Measurements from ENCODE around the gene FHOD3. TPM values are rescaled to one million over a fixed set of nuclear protein-coding genes. Genes with fewer than 3 reads are reported as not detected.

The FHOD3 gene
- total and polyA plus RNA-seq, 9 of the 15 experiments (the other 6 are each of a cell fraction or from before 2014, with no cell fraction given) = 0.11 TPM; not detected in 8

DNA sequence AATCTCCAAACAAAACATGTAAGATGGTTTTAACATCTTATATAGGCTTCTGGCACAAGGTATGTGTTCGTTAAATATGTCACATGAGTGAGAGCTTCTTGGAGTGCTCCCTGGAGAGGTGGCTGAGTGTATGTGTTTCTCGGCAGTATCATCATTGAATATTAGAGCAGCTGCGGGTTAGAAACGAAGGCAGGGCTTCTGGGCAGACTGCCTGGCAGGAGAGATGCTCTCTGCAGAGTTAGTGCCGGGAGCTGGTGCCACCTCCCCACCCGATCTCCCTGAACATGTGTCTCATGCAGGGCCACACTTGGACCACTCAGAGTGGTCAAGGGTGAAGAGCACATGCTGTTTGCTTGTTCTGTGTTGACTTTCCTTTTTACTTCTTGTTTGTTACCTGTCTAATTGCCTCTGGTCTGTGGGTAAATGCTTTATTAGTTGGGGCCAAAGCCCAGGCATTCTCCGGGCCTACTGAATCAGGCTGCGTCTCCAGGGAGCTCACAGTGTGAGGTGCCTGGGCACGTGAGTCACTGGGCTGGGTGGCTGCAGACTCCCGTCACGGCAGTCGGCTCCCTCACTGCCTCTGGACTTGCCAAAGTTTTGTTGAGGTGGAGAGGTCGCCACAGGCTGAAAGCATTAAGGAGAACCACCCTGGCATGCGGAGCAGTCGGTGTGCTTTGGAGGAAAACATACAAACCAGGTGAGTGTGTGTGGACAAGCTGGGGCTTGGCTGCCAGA is 246.6 kb downstream of the FHOD3 start (continued):
- TF ChIP-seq, protein P1, sequence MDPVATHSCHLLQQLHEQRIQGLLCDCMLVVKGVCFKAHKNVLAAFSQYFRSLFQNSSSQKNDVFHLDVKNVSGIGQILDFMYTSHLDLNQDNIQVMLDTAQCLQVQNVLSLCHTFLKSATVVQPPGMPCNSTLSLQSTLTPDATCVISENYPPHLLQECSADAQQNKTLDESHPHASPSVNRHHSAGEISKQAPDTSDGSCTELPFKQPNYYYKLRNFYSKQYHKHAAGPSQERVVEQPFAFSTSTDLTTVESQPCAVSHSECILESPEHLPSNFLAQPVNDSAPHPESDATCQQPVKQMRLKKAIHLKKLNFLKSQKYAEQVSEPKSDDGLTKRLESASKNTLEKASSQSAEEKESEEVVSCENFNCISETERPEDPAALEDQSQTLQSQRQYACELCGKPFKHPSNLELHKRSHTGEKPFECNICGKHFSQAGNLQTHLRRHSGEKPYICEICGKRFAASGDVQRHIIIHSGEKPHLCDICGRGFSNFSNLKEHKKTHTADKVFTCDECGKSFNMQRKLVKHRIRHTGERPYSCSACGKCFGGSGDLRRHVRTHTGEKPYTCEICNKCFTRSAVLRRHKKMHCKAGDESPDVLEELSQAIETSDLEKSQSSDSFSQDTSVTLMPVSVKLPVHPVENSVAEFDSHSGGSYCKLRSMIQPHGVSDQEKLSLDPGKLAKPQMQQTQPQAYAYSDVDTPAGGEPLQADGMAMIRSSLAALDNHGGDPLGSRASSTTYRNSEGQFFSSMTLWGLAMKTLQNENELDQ (CRISPR knock-in tag; IDR thresholded peaks at IDR 0.05; ENCODE audit: borderline replicate concordance) = no peak
- TF ChIP-seq, protein P2, sequence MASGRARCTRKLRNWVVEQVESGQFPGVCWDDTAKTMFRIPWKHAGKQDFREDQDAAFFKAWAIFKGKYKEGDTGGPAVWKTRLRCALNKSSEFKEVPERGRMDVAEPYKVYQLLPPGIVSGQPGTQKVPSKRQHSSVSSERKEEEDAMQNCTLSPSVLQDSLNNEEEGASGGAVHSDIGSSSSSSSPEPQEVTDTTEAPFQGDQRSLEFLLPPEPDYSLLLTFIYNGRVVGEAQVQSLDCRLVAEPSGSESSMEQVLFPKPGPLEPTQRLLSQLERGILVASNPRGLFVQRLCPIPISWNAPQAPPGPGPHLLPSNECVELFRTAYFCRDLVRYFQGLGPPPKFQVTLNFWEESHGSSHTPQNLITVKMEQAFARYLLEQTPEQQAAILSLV (tag; IDR thresholded peaks at IDR 0.05) = no peak
- TF ChIP-seq, protein P3, sequence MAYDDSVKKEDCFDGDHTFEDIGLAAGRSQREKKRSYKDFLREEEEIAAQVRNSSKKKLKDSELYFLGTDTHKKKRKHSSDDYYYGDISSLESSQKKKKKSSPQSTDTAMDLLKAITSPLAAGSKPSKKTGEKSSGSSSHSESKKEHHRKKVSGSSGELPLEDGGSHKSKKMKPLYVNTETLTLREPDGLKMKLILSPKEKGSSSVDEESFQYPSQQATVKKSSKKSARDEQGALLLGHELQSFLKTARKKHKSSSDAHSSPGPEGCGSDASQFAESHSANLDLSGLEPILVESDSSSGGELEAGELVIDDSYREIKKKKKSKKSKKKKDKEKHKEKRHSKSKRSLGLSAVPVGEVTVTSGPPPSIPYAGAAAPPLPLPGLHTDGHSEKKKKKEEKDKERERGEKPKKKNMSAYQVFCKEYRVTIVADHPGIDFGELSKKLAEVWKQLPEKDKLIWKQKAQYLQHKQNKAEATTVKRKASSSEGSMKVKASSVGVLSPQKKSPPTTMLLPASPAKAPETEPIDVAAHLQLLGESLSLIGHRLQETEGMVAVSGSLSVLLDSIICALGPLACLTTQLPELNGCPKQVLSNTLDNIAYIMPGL (CRISPR knock-in tag; IDR thresholded peaks at IDR 0.05) = no peak

All from K562 (cell line).